Type B pancreatic cell (in vitro differentiated cells): ENCODE results near the gene GALNT11. TPM values are rescaled to one million over a fixed set of nuclear protein-coding genes. Genes with fewer than 3 reads are reported as not detected.

Experiments used
- DNase-seq: peaks from one replicate; pipeline ENCODE4 v3.0.0; 2021; ENCODE audit warnings: mixed read lengths; ENCODE audit not compliant: unreplicated experiment; ENCODE audit errors: extremely low spot score
- H3K27ac Mint-ChIP-seq: 2 replicates; pipeline ENCODE4 v1.8.0; 2021; ENCODE audit warnings: mild to moderate bottlenecking, mixed read lengths
- H3K27me3 Mint-ChIP-seq: 2 replicates; pipeline ENCODE4 v1.8.0; 2021; ENCODE audit warnings: mixed read lengths
- H3K36me3 Mint-ChIP-seq: 2 replicates; pipeline ENCODE4 v1.8.0; 2021; ENCODE audit warnings: mixed read lengths
- H3K4me1 Mint-ChIP-seq: one replicate; pipeline ENCODE4 v1.8.0; 2021; ENCODE audit warnings: mixed read lengths; ENCODE audit not compliant: unreplicated experiment
- H3K4me3 Mint-ChIP-seq: 2 replicates; pipeline ENCODE4 v1.8.0; 2021; ENCODE audit warnings: mild to moderate bottlenecking, mixed read lengths
- H3K9me3 Mint-ChIP-seq: 2 replicates; pipeline ENCODE4 v1.8.0; 2021; ENCODE audit warnings: mixed read lengths
- total RNA-seq: library from RNA; stranded (reverse); gene quantifications from 2 replicates; pipeline ENCODE4 v1.2.1, GENCODE V29; 2021; ENCODE audit warnings: low replicate concordance
- TF ChIP-seq, protein P1 (sequence below): fragments of 200-600 bp; sonication (generic); conservative IDR thresholded peaks from 2 replicates; pipeline ENCODE4 v1.5.0; 2021; ENCODE audit warnings: antibody characterized with exemption, mild to moderate bottlenecking

GALNT11 gene
- total RNA-seq, 1 donor from 2014 or later, result 28.8 TPM

DNA sequence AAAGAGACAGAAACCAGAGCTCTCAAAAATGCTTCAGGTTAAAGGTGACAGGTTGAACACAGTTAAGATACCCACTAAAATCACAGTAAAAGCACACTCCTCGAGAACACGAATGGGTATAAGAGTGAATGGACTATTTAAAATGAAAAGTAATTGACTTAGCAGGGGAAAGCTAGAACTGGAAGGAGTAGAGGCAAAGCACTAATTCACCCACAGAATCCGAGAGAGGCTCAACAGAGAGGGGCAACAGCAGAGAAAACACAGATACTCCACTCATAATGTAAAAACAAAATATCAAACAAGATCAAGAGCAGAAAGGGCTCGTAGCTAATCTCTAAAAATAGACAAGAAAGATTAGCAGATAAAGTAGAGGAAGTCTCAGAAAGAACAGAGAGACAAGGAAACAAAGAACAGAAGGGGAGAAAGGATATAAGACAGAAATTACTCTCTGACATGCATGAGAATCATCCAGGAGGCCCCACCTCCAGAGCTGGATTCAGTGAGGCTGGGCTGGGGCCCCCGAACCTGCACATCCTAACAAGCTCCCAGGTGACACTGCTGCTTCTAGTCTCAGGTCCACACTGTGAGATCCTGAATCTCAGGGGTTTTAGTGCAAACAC is 117.6 kb downstream of the GALNT11 start:
- no peak overlapping the region for H3K4me3 Mint-ChIP-seq
- no peak for DNase-seq
- peaks cover 50% of the 10 kb centered on the region for H3K36me3 Mint-ChIP-seq
- no peaks in the 10 kb centered on the region for H3K27me3 Mint-ChIP-seq
- TF ChIP-seq, protein P1, sequence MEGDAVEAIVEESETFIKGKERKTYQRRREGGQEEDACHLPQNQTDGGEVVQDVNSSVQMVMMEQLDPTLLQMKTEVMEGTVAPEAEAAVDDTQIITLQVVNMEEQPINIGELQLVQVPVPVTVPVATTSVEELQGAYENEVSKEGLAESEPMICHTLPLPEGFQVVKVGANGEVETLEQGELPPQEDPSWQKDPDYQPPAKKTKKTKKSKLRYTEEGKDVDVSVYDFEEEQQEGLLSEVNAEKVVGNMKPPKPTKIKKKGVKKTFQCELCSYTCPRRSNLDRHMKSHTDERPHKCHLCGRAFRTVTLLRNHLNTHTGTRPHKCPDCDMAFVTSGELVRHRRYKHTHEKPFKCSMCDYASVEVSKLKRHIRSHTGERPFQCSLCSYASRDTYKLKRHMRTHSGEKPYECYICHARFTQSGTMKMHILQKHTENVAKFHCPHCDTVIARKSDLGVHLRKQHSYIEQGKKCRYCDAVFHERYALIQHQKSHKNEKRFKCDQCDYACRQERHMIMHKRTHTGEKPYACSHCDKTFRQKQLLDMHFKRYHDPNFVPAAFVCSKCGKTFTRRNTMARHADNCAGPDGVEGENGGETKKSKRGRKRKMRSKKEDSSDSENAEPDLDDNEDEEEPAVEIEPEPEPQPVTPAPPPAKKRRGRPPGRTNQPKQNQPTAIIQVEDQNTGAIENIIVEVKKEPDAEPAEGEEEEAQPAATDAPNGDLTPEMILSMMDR, result no peak
- peak overlapping the region; percentile 22 for H3K27ac Mint-ChIP-seq
- no peaks in the 10 kb centered on the region for H3K9me3 Mint-ChIP-seq
- peaks cover 7% of the 10 kb centered on the region for H3K4me1 Mint-ChIP-seq

- Mint-ChIP-seq H3K9me3 (no peaks in the 10 kb centered on the region), H3K4me1 (peaks cover 7% of the 10 kb centered on the region), H3K4me3 (no peak overlapping the region), H3K36me3 (peaks cover 38% of the 10 kb centered on the region), H3K27ac (no peak overlapping the region), H3K27me3 (no peaks in the 10 kb centered on the region)
- DNase-seq, result no peak
- TF ChIP-seq, protein P1, result no peak
Measured at GRCh38 chr7:152144557-152145245, 119.2 kb downstream of the GALNT11 start.

DNA sequence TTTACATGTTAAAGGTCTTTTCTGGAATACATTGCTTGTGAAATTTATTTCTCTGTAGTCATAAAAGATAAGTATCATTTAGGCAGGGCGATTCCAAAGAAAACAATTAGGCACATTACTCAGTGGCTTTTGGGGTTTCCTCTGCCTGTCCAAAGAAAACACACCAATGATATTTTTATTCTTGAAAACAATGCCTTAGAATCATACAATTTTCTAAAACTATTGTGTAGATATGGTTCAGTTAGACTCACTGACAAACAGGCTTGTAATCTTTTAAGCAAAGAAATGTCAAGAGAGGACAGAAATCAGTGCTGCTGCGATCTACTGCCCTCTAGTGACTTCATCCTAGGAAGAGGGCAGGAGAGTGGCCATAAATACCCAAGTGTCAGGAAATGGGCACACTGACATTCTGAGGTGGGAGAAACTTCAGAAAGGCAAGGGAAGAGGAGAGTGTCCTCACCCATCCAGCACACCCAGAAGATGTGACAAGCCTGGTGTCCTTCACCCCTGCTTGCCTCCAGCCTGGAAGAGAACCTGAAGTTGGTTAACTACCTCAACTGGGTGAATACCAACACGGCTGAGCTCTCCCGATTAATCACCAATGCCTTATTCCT is 120.5 kb downstream of the GALNT11 start:
- Mint-ChIP-seq H3K27ac (peak overlapping the region; percentile 42), H3K9me3 (no peaks in the 10 kb centered on the region), H3K4me1 (peaks cover 7% of the 10 kb centered on the region), H3K27me3 (no peaks in the 10 kb centered on the region), H3K4me3 (no peak overlapping the region), H3K36me3 (peaks cover 32% of the 10 kb centered on the region)
- DNase-seq, result no peak
- TF ChIP-seq, protein P1, result peak; percentile 73

DNA sequence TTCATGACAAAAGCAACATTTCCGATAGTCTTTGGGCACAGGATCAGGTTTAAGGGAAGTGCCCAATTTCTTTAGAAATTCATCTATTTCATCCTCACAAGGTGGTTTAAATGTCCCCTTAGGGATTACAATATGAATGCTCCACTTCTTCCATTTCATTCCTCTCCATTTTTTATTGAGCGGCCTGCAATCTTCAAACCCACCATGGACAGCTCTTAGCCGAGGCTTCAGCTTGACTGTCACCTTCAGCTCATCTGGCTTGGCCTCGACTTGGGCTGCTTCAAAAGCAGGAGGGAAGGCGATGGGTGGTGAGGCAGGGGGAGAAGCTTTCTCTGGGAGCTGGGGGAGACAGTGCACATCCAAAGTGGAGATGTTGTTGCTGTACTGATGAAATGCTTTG is 123.2 kb downstream of the GALNT11 start:
- no peaks in the 10 kb centered on the region for H3K9me3 Mint-ChIP-seq
- no peak overlapping the region for H3K27ac Mint-ChIP-seq
- no peaks in the 10 kb centered on the region for H3K27me3 Mint-ChIP-seq
- no peaks in the 10 kb centered on the region for H3K4me1 Mint-ChIP-seq
- peaks cover 31% of the 10 kb centered on the region for H3K36me3 Mint-ChIP-seq
- TF ChIP-seq, protein P1, result no peak
- H3K4me3 Mint-ChIP-seq, result no peak overlapping the region
- no peak for DNase-seq

- Mint-ChIP-seq H3K36me3 (peaks cover 38% of the 10 kb centered on the region), H3K4me3 (no peak overlapping the region), H3K27ac (no peak overlapping the region), H3K4me1 (no peaks in the 10 kb centered on the region), H3K9me3 (no peaks in the 10 kb centered on the region), H3K27me3 (no peaks in the 10 kb centered on the region)
- TF ChIP-seq, protein P1, result no peak
- no peak for DNase-seq
Measured at GRCh38 chr7:152149363-152149762, 123.9 kb downstream of the GALNT11 start.
